HG03135 (cell line): ENCODE measurements around the gene POC1B.

ENCODE experiments used
- ATAC-seq: cut with Tn5 transposase; IDR thresholded peaks from one replicate; pipeline ENCODE4 v1.9.1; 2021; ENCODE audit warnings: mild to moderate bottlenecking, moderate library complexity; ENCODE audit not compliant: unreplicated experiment

POC1B gene

GRCh38 chr12:89424389-89424788 lies 101.5 kb downstream of the POC1B start:
- no peak for ATAC-seq

DNA sequence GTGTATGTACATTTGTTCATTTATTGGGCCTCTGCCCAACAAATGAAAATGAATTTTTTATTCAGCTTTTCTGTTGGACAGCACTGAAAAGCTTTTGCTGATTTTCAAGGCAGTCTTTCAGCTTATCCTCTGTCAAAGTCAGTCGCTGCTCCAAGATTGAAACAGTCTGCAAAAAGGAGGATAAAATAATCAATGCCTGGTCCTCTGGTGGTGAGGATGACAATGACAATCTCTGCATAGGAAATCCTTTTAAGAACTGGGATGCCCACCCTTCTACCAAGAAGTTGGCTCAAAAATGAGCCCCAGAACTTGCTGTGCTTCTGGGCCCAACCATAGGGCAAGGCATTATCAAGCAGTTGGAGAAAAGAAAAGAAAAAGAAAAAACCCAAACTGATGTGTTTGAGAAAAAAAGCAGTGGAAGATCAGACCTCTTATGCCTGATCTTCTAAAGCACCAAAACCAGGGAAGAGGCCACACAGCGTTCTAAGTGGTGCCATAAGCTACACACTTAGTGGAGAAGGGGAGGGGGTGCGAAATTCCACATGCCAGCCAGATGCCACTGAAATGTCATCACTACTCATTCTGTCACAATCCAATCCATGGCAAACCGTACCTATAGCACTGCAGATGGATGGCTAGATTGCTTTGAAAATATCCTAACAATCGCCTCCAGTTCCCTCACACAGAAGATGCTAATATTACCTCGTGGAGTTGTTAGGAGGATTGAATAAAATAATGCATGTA lies 104.6 kb downstream of the POC1B start:
- ATAC-seq = no peak

DNA sequence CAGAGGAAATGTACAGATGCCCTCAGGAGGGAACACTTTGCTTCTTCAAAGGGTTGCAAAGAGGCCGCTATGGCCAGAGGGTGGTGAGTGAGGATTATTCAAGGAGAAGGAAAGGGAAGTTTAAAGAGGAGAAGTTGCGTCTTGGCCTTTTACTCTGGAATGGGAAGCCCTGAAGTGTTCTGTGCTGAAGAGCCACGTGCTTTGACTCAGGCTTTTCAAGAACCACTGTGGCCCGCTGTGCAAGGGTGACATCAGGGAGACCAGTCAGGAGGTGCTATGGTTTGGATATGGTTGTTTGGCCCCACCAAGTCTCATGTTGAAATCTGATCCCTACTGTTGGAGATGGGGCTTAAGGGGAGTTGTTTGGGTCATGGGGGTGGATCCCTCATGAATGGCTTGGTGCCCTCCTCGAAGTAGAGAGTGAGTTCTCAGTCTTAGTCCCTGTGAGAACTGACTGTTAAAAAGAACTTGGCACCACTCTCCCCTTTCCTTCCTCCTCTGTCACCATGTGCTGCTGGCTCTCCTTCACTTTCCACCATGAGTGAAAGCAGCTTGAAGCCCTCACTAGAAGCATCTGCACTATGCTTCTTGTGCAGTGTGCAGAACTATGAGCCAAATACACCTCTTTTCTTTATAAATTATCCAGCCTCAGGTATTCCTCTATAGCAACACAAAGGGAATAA lies 107.5 kb downstream of the POC1B start:
- ATAC-seq = no peak

DNA sequence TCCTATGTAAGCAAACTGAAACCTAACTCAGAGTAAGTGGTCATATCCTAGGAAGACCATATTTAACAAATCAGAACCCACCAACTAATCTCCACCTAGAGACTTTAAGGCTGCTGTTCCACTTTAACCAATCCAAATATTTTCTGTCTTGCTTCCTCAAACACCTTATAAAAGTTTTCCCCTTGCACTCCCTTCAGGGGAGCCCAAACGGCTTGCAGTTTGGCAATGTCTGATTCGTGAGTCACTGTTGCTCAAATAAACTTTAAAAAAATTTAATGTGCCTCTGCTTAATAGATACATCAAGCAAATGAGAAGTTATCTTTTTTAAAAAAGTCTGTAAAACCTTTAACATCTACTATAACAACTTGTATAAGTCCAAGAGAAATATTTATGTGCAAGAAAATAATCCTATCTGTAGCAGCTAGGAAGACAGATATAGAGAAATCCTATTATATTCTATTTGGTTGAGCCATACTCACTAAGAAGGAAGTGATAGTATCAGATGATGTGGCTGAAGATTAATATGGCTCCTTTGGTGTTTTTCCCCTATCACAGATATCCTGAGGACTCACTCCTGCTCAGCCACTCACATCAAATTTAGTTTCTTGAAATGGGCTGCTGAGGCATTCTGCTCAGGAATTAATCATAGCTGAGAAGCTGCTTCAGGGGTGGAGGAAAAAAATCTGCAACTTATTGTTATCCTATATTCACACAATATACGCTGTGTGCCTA lies 108.4 kb downstream of the POC1B start:
- no peak for ATAC-seq

- ATAC-seq = no peak
Measured at GRCh38 chr12:89416049-89416792, 109.6 kb downstream of the POC1B start.

GRCh38 chr12:89414851-89415250 lies 111.0 kb downstream of the POC1B start:
- ATAC-seq = no peak

DNA sequence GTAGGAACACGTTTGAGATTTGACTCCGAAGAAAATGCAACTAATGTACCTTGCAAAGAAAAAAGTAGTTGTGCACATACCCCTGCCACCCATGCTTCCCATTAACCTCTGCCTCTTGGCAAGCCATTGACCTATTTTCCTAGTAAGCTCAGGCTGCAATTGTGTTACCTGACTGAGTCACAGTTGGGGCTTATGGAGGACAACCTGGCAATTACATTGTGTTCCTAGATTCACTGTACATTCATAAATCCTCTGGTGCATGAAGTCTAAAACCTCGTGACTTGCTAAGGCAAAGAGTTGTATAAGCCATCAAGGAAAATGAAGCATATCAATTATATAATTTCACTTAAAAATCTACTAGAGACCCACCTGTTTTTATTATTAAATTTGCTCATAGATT lies 111.5 kb downstream of the POC1B start:
- no peak for ATAC-seq

- no peak for ATAC-seq
Measured at GRCh38 chr12:89413234-89413633, 112.6 kb downstream of the POC1B start.

- ATAC-seq = no peak
Measured at GRCh38 chr12:89412665-89413064, 113.2 kb downstream of the POC1B start.

DNA sequence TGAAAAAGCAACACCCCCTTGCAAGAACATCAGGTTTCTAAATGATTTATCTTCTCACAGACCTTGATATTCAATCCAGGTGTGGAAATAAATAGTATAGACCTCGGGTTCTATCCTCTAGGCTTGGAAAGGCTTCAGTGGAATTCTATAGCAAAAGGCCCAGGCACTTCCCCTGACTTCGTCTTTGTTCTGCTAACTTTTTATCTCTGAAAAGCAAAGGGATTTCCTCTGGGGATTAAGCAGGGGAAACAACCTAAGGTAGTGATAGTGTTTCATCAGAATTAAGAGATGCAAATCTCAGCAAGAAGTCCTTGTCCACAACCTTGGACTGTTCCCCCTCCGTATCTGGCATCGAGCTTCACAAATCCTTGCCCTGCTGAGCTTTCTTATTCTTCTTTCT lies 114.0 kb downstream of the POC1B start:
- ATAC-seq = no peak

GRCh38 chr12:89411234-89411633 lies 114.6 kb downstream of the POC1B start:
- ATAC-seq = no peak

GRCh38 chr12:89405626-89406345 lies 120.1 kb downstream of the POC1B start:
- no peak for ATAC-seq

GRCh38 chr12:89401433-89402058 lies 124.3 kb downstream of the POC1B start:
- no peak for ATAC-seq

DNA sequence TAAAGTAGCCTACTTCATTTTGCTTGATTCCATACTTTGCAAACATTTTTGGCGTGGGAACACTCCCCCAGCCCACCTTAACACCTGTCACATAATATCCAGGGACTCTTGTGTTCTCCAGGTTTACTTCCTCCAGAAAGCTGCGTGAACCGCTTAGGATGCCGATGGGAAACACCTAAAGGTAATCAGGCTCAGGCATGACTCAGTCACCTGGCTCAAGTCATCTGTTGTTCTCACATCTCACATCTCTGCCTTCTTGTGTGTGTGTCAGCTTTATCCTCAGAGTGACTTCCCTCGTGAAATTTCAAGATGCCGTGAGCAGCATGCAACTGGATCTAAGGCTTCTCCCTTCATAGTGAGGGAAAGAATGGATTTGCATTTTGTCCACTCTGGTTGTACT lies 125.4 kb downstream of the POC1B start:
- ATAC-seq = no peak

DNA sequence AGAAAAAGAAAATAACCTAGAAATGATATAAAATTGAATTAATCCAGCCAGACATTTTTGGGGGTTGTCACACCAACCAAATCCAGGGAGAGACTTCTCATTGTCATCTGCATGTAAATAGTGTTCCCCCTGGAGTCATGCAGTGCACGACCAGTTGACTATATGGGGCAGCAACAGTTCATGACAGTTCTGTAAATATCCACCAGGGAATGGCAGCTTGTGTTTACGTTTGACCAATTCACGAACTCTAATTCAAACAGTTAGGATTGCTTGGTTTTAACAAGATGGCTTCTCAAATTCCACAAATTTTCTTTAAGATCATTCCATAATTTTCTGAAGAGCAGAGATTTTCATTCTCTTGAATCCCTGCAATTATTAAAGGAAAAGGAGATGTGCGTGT lies 130.1 kb downstream of the POC1B start:
- no peak for ATAC-seq

DNA sequence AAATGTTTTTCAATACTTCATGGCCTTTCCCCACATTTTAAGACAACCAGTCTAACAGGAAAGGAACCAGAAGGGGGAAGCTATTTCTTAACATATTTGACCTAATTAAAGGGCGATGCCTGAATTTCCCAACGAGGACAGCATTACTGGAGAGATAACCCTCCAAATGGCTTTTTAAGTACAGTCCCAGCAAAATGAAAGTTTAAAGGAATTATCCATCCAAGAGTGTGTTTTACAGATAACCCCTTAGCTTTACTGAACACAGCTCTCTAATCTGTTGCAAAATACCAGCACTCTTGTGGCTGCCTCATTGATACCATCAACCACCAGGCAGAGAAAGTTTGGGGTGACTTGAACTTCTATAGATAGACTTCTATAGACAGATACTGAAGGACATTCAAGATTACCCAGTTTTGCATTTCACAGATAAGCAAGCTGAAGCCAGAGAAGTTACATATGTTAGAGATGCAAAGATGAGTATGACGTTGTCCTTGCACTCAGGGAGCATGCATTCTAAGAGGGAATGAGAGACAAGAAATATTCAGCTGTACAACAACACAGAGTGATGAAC lies 132.2 kb downstream of the POC1B start:
- ATAC-seq = no peak

- ATAC-seq = no peak
Measured at GRCh38 chr12:89392391-89392790, 133.5 kb downstream of the POC1B start.

DNA sequence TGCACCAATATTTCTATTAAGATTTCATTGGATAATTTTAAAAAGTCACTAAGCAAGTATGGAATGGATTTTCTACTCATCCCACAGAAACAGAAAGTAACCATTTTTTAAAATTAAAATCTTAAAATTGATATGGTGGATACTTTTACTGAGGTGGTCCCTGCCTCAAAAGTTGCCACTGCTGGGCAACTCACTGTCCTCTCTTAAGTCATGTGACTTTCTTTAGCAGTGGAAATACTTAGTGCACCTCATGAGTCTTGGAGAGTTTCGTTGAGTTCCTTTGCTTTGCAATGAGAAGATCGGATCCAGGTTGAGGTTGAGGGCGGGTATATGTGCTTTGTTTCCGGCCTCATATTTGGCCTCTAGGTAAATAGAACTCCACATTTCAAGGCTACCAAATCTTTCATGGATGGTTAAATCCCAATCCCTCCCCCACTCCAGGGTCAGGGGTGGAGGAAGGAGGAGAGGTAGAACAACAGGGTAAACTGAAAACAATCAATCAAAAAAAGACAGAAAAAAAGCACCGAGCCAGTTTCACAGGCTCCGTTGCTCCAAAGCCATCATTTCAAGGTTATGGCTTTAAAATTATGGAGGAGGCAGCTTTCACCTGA lies 134.0 kb downstream of the POC1B start:
- ATAC-seq = no peak
